22Rv1 (cell line): ENCODE measurements around the gene LIN52.

ENCODE experiments used
- ZFX ChIP-seq: fragments of 450-650 bp; IDR thresholded peaks from 2 replicates; pipeline ENCODE4 v1.6.1; 2017; ENCODE audit warnings: antibody characterized with exemption, borderline replicate concordance
- TF ChIP-seq, protein P1 (sequence below): fragments of 450-650 bp; IDR thresholded peaks from 2 replicates; pipeline ENCODE4 v1.5.1; 2017; ENCODE audit warnings: mild to moderate bottlenecking

- TF ChIP-seq, protein P1, sequence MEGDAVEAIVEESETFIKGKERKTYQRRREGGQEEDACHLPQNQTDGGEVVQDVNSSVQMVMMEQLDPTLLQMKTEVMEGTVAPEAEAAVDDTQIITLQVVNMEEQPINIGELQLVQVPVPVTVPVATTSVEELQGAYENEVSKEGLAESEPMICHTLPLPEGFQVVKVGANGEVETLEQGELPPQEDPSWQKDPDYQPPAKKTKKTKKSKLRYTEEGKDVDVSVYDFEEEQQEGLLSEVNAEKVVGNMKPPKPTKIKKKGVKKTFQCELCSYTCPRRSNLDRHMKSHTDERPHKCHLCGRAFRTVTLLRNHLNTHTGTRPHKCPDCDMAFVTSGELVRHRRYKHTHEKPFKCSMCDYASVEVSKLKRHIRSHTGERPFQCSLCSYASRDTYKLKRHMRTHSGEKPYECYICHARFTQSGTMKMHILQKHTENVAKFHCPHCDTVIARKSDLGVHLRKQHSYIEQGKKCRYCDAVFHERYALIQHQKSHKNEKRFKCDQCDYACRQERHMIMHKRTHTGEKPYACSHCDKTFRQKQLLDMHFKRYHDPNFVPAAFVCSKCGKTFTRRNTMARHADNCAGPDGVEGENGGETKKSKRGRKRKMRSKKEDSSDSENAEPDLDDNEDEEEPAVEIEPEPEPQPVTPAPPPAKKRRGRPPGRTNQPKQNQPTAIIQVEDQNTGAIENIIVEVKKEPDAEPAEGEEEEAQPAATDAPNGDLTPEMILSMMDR: no peak
- TF ChIP-seq ZFX: no peak
These were observed 118.9 kb downstream of the LIN52 start for GRCh38 chr14:74203639-74204038.
